ENCODE results near the gene POLR3H. TPM values are rescaled to one million over a fixed set of nuclear protein-coding genes. Genes with fewer than 3 reads are reported as not detected.

Gene POLR3H
- polyA plus RNA-seq, 1 donor (not counting 4 experiments of a cell fraction or from before 2014, with no cell fraction given) = 44.7 TPM

DNA sequence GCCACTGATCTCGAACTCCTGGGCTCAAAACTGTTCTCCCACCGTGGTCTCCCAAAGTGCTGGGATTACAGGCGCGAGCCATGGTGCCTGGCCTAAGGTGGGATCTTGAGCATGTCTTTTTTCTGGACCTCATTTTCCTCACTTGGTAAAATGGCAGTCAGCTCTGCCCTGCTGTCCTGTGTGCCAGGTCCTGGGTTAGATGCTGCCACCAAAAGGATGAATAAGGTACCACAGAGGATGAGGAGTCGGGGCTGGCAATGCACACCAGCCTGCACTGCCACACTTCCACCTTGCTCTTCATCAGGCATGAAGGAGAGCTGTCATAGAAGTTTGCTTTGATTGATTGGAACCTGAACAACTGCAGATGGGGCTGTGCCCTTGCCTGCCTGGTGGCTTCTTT is 43.1 kb downstream of the POLR3H start:
- no peak overlapping the region for H3K9ac ChIP-seq (ENCODE audit: control insufficient read depth, extremely low read depth, insufficient read depth, low read length)
- no peak for TF ChIP-seq EZH2 (IDR thresholded peaks at IDR 0.05; ENCODE audit: low read length)
- TF ChIP-seq, protein P1, sequence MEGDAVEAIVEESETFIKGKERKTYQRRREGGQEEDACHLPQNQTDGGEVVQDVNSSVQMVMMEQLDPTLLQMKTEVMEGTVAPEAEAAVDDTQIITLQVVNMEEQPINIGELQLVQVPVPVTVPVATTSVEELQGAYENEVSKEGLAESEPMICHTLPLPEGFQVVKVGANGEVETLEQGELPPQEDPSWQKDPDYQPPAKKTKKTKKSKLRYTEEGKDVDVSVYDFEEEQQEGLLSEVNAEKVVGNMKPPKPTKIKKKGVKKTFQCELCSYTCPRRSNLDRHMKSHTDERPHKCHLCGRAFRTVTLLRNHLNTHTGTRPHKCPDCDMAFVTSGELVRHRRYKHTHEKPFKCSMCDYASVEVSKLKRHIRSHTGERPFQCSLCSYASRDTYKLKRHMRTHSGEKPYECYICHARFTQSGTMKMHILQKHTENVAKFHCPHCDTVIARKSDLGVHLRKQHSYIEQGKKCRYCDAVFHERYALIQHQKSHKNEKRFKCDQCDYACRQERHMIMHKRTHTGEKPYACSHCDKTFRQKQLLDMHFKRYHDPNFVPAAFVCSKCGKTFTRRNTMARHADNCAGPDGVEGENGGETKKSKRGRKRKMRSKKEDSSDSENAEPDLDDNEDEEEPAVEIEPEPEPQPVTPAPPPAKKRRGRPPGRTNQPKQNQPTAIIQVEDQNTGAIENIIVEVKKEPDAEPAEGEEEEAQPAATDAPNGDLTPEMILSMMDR (optimal IDR thresholded peaks at IDR 0.05 in 1 of 3, IDR thresholded peaks at IDR 0.05 in 1 of 3, conservative IDR thresholded peaks at IDR 0.05 in 1 of 3; ENCODE audit: extremely low read depth in 1 of 3, insufficient read depth in 2 of 3, low read length in 3 of 3) = peak; percentile 20 to 67 (median 41)
- FAIRE-seq (no peak), DNase-seq (ENCODE audit: low read depth, low spot score) (no peak)
- H3K27me3 ChIP-seq (ENCODE audit: control insufficient read depth, extremely low read depth, insufficient read depth, low read length) = no peaks in the 10 kb centered on the region
- H3K4me2 ChIP-seq (ENCODE audit: control insufficient read depth, extremely low read depth, insufficient read depth, low read depth, low read length) = no peak overlapping the region
- H4K20me1 ChIP-seq (ENCODE audit: control insufficient read depth, extremely low read depth, insufficient read depth, low read length) = peaks cover 10% of the 10 kb centered on the region
- peaks cover 33% of the 10 kb centered on the region for H3K4me1 ChIP-seq (ENCODE audit: control insufficient read depth, extremely low read depth, insufficient read depth, low read length)
- no peaks in the 10 kb centered on the region for H3K9me3 ChIP-seq (ENCODE audit: control insufficient read depth, low read depth, low read length)
- dilution Hi-C loops (cut with MboI; ENCODE audit: extremely low pct_ligation_motif_present, low sequenced_read_pairs) = no loop called here
- H3K27ac ChIP-seq (ENCODE audit: control insufficient read depth, insufficient read depth, low read length) = no peak overlapping the region
- peaks cover 2% of the 10 kb centered on the region for H3K9me1 ChIP-seq (ENCODE audit: control insufficient read depth, extremely low read depth, insufficient read depth, low read length)
- peaks cover 12% of the 10 kb centered on the region for H3K79me2 ChIP-seq (ENCODE audit: control insufficient read depth, insufficient read depth, low read length)
- peaks cover 12 to 24% of the 10 kb centered on the region in 2 experiments for H3K36me3 ChIP-seq (ENCODE audit: control insufficient read depth in 2 of 2, extremely low read depth in 1 of 2, insufficient read depth in 2 of 2, low read length in 2 of 2)
- H3K4me3 ChIP-seq (ENCODE audit: control insufficient read depth in 2 of 3, extremely low read depth in 1 of 3, insufficient read depth in 2 of 3, low read depth in 1 of 3, low read length in 3 of 3) = no peak overlapping the region
- no peak overlapping the region for H2AFZ ChIP-seq (ENCODE audit: control insufficient read depth, low read length)

DNA sequence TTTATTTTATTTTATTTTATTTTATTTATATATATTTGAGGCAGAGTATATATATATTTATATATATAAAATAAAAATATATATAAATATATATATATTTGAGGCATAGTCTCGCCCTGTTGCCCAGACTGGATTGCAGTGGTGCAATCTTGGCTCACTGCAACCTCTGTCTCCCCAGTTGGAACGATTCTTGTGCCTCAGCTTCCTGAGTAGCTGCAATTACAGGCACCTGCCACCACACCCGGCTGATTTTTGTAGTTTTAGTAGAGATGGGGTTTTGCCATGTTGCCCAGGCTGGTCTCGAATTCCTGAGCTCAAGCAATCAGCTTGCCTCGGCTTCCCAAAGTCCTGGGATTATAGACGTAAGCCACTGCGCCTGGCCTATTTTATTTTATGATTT is 44.0 kb downstream of the POLR3H start:
- no peak for FAIRE-seq
- no peak for TF ChIP-seq EZH2 (IDR thresholded peaks at IDR 0.05; ENCODE audit: low read length)
- TF ChIP-seq, protein P1 (optimal IDR thresholded peaks at IDR 0.05 in 1 of 3, IDR thresholded peaks at IDR 0.05 in 1 of 3, conservative IDR thresholded peaks at IDR 0.05 in 1 of 3; ENCODE audit: extremely low read depth in 1 of 3, insufficient read depth in 2 of 3, low read length in 3 of 3) = no peak
- dilution Hi-C loops (cut with MboI; ENCODE audit: extremely low pct_ligation_motif_present, low sequenced_read_pairs) = no loop called here
- H3K4me2 ChIP-seq (ENCODE audit: control insufficient read depth, extremely low read depth, insufficient read depth, low read depth, low read length) = no peak overlapping the region
- H4K20me1 ChIP-seq (ENCODE audit: control insufficient read depth, extremely low read depth, insufficient read depth, low read length) = peaks cover 10% of the 10 kb centered on the region
- H3K9ac ChIP-seq (ENCODE audit: control insufficient read depth, extremely low read depth, insufficient read depth, low read length) = no peak overlapping the region
- peaks cover 33% of the 10 kb centered on the region for H3K4me1 ChIP-seq (ENCODE audit: control insufficient read depth, extremely low read depth, insufficient read depth, low read length)
- no peak overlapping the region for H2AFZ ChIP-seq (ENCODE audit: control insufficient read depth, low read length)
- no peak for DNase-seq (ENCODE audit: low read depth, low spot score)
- H3K79me2 ChIP-seq (ENCODE audit: control insufficient read depth, insufficient read depth, low read length) = peaks cover 13% of the 10 kb centered on the region
- H3K27me3 ChIP-seq (ENCODE audit: control insufficient read depth, extremely low read depth, insufficient read depth, low read length) = no peaks in the 10 kb centered on the region
- H3K36me3 ChIP-seq (ENCODE audit: control insufficient read depth in 2 of 2, extremely low read depth in 1 of 2, insufficient read depth in 2 of 2, low read length in 2 of 2) = peaks cover 12 to 24% of the 10 kb centered on the region in 2 experiments
- no peaks in the 10 kb centered on the region for H3K9me3 ChIP-seq (ENCODE audit: control insufficient read depth, low read depth, low read length)
- H3K27ac ChIP-seq (ENCODE audit: control insufficient read depth, insufficient read depth, low read length) = no peak overlapping the region
- peaks cover 2% of the 10 kb centered on the region for H3K9me1 ChIP-seq (ENCODE audit: control insufficient read depth, extremely low read depth, insufficient read depth, low read length)
- no peak overlapping the region for H3K4me3 ChIP-seq (ENCODE audit: control insufficient read depth in 2 of 3, extremely low read depth in 1 of 3, insufficient read depth in 2 of 3, low read depth in 1 of 3, low read length in 3 of 3)
